ENCODE data around the gene PRND.
"Not testable (repeated sequence)": the region's sequence is repeated elsewhere in the genome, so short reads cannot be mapped to it uniquely, and the experiment has no call there.

Gene PRND

DNA sequence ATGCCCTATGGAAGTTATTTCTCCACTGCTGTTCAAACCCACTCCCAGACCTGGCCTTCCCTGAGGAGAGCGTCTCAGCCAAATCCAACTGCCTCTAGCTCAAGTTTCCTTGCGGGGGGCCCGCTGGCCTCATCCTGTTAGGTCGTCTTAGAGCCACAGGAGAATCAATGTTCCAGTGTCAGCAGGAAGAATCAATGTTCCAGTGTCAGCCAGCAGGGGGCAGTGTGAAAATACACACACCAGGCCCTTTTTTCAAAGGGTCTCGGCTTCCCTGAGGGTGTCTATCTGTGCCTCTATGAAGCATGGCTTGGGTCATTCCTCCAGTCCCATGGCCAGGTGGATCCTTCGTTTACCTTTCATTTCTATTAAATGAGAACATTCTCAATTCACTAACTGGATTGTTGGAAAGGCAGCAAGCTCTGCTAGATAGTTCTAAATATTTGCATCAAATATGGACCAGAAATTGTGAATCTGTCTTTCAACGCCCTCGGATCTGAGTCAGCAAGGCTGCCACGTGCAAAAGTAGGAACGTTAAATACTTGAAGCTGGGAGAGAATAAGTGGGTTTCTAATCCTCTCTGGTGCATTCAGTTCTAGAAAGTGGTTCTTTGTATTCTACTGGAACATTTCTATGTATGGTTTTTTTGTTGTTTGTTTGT lies 19.2 kb downstream of the PRND start:
- peak; percentile 25 to 26 for DNase-seq

- DNase-seq: no peak
Measured at GRCh38 chr20:4748847-4749246, 27.1 kb downstream of the PRND start.

GRCh38 chr20:4749326-4749725 lies 27.6 kb downstream of the PRND start:
- DNase-seq: no peak

GRCh38 chr20:4750381-4750780 lies 28.7 kb downstream of the PRND start:
- no peak for DNase-seq

GRCh38 chr20:4759100-4759884 lies 37.6 kb downstream of the PRND start:
- DNase-seq: not testable (repeated sequence)

- no peak for DNase-seq
Measured at GRCh38 chr20:4763261-4763660, 41.6 kb downstream of the PRND start.

GRCh38 chr20:4763723-4764510 lies 42.2 kb downstream of the PRND start:
- DNase-seq: peak; percentile 10 to 38

- DNase-seq: no peak
Measured at GRCh38 chr20:4764805-4765204, 43.1 kb downstream of the PRND start.

DNA sequence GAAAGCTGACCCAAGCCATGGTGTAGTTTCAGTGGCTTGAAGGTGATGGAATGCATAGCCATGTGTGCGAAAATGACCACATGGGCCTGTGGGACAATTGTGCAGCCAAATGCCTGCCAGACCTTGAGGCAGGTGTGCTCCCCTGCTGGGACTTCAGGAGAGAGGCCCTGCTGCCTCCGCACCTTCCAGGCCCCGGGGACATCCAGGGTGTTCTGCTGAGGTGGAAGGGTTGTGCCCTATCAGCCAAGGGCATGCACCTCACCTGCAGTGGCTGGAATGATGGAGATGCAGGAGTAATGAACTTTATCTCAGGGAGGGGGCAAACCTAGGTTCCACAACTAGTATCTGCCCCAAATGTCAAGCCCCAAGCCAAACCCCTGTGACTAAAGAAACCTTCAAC lies 44.0 kb downstream of the PRND start:
- no peak for DNase-seq

DNA sequence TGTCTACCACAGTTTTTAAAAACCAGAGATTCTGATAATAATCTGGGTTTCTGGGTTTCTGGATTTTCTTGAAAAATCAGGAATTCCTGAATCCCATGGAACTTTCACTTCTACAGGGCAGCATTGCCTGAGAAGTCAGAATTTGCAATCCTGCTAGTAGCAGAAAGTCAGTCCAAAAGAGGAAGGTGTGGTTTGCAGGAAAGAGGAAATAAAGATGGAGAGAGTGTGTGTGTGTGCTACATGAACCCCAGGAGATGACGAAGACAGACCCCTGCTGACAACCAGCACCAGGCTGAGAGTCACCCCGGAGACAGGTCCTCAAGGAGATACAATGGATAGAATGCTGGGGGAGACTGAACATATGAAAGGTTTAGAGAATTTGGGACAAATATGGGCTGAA lies 44.9 kb downstream of the PRND start:
- DNase-seq: peak; percentile 94 to 95

GRCh38 chr20:4767084-4767483 lies 45.4 kb downstream of the PRND start:
- no peak for DNase-seq

DNA sequence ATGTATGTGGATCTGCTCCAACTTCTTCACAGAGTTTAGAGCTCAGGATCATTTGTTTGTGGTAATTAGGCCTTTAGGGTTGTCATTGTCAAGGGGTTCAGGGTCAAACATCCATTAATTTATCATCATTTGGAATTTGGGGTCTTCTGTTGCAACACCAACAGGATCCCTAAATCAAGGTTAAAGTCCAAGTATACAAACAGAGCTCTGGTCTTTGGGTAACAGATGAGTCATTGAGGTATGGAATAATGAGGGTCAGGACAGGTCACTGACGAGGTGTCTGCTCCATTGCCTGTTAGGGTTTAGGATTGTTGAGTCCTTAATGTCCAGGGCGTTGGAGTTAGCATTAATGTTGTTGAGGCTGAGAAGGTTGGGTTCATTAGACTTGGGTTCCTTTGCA lies 47.6 kb downstream of the PRND start:
- no peak for DNase-seq

DNA sequence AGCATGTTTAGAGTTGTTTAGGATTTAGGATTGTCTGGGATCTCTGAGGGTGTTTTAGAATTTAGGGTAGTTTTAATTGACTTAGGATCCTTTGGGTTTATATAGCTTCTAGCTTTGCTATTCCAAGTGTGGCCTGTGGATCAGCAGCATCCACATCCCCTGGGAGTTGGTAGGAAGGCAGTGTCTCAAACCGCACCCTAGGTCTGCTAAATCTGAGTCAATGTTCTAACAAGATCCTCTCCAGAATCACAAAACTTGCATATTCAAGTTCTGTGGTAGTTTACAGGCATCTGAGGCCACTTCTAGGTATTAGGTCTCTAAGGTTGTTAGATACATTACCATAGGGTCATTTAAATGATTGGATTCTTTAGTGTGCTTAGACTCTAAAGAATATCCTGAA lies 48.3 kb downstream of the PRND start:
- DNase-seq: no peak

- no peak for DNase-seq
Measured at GRCh38 chr20:4771004-4771403, 49.3 kb downstream of the PRND start.

DNA sequence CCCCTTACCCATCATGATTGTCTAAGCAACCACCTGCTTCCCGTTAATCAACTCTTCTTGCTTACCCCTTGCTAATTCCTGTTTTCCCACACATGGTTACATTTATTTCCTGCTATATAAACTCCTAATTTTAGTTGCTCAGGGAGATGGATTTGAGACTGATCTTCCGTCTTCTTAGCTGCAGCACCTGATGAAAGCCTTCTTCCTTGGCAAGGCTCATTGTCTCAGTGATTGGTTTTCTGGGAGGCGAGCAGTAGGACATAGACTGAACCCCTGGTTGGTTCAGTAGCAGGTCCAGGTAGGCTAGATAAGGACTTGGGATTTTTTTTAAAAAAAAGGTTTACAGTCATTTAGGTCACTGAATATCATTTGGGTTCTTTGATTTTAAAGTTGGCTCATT lies 50.4 kb downstream of the PRND start:
- no peak for DNase-seq

DNA sequence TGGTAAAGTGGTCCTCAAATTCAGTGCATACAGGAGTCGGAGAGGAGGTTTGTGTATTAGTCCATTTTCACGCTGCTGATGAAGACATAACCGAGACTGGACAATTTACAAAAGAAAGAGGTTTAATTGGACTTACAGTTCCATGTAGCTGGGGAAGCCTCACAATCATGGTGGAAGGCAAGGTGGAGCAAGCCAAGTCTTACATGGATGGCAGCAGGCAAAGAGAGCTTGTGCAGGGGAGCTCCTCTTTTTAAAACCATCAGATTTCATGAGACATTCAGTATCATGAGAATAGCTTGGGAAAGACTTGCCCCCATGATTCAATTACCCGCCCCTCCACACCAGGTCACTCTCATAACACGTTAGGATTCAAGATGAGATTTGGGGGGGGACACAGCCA lies 51.3 kb downstream of the PRND start:
- not testable (repeated sequence) for DNase-seq

- DNase-seq: no peak
Measured at GRCh38 chr20:4773736-4774135, 52.0 kb downstream of the PRND start.

DNA sequence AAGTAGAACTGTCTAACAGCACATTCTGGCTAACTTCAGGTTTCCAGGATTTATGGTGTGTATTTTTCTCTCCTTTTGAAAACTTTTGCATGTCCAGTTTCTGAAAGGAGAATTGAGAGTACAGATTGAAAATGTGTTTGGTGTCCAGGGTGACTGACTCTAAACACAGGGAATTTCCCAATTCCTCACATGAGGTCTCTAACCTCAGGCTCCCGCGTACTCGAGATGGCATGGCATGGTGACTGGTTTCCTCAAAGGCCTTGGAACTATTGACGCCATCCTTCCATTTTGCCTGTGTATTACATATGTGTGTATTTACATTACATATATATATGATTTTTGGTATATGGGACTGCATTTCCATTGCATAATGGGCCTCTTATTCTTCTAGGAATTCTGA lies 52.5 kb downstream of the PRND start:
- DNase-seq: no peak

- DNase-seq: no peak
Measured at GRCh38 chr20:4775322-4776078, 53.8 kb downstream of the PRND start.

- no peak for DNase-seq
Measured at GRCh38 chr20:4776079-4776630, 54.4 kb downstream of the PRND start.

All from AML-193 (cell line).